ENCODE data around the gene KCNAB1.
A peak's percentile ranks its signal among the peaks of the same experiment; 100 is the strongest.

Gene KCNAB1

GRCh38 chr3:156513619-156514018 is 393.2 kb downstream of the KCNAB1 start:
- no peak for DNase-seq

GRCh38 chr3:156516284-156516683 is 395.9 kb downstream of the KCNAB1 start:
- DNase-seq: no peak

- no peak for DNase-seq
Measured at GRCh38 chr3:156516961-156517360, 396.6 kb downstream of the KCNAB1 start.

GRCh38 chr3:156518726-156519125 is 398.3 kb downstream of the KCNAB1 start:
- DNase-seq: no peak

- DNase-seq: no peak
Measured at GRCh38 chr3:156519758-156520162, 399.4 kb downstream of the KCNAB1 start.

GRCh38 chr3:156522673-156523072 is 402.3 kb downstream of the KCNAB1 start:
- DNase-seq: no peak

GRCh38 chr3:156525808-156526207 is 405.4 kb downstream of the KCNAB1 start:
- DNase-seq: no peak

- DNase-seq: no peak
Measured at GRCh38 chr3:156527060-156527459, 406.7 kb downstream of the KCNAB1 start.

- DNase-seq: no peak
Measured at GRCh38 chr3:156530980-156531379, 410.6 kb downstream of the KCNAB1 start.

GRCh38 chr3:156532730-156533129 is 412.4 kb downstream of the KCNAB1 start:
- DNase-seq: no peak

- no peak for DNase-seq
Measured at GRCh38 chr3:156533205-156533604, 412.8 kb downstream of the KCNAB1 start.

- peak; percentile 44 for DNase-seq
Measured at GRCh38 chr3:156535162-156535627, 414.8 kb downstream of the KCNAB1 start.

GRCh38 chr3:156535798-156536197 is 415.4 kb downstream of the KCNAB1 start:
- DNase-seq: no peak

- DNase-seq: no peak
Measured at GRCh38 chr3:156536524-156537316, 416.3 kb downstream of the KCNAB1 start.

- DNase-seq: no peak
Measured at GRCh38 chr3:156539051-156539450, 418.7 kb downstream of the KCNAB1 start.

GRCh38 chr3:156539802-156540201 is 419.4 kb downstream of the KCNAB1 start:
- no peak for DNase-seq

GRCh38 chr3:156542101-156543042 is 422.0 kb downstream of the KCNAB1 start:
- no peak for DNase-seq

- DNase-seq: no peak
Measured at GRCh38 chr3:156543043-156543555, 422.7 kb downstream of the KCNAB1 start.

GRCh38 chr3:156547637-156548036 is 427.3 kb downstream of the KCNAB1 start:
- no peak for DNase-seq

GRCh38 chr3:156548041-156548687 is 427.8 kb downstream of the KCNAB1 start:
- DNase-seq: no peak

- DNase-seq: no peak
Measured at GRCh38 chr3:156548902-156549301, 428.5 kb downstream of the KCNAB1 start.

- DNase-seq: no peak
Measured at GRCh38 chr3:156551261-156551660, 430.9 kb downstream of the KCNAB1 start.

GRCh38 chr3:156551746-156552145 is 431.4 kb downstream of the KCNAB1 start:
- no peak for DNase-seq

Measured in NCI-H2227 treated with DMSO at 0.1 percent for 48 hours (cell line).